NCI-H69 (cell line): ENCODE measurements around the gene TM9SF4.
A peak's percentile ranks its signal among the peaks of the same experiment; 100 is the strongest.

Source experiments
- DNase-seq: peaks from one replicate; lab custom pipeline; 2025; lab: John Stamatoyannopoulos, UW

TM9SF4 gene, protein sequence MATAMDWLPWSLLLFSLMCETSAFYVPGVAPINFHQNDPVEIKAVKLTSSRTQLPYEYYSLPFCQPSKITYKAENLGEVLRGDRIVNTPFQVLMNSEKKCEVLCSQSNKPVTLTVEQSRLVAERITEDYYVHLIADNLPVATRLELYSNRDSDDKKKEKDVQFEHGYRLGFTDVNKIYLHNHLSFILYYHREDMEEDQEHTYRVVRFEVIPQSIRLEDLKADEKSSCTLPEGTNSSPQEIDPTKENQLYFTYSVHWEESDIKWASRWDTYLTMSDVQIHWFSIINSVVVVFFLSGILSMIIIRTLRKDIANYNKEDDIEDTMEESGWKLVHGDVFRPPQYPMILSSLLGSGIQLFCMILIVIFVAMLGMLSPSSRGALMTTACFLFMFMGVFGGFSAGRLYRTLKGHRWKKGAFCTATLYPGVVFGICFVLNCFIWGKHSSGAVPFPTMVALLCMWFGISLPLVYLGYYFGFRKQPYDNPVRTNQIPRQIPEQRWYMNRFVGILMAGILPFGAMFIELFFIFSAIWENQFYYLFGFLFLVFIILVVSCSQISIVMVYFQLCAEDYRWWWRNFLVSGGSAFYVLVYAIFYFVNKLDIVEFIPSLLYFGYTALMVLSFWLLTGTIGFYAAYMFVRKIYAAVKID

DNA sequence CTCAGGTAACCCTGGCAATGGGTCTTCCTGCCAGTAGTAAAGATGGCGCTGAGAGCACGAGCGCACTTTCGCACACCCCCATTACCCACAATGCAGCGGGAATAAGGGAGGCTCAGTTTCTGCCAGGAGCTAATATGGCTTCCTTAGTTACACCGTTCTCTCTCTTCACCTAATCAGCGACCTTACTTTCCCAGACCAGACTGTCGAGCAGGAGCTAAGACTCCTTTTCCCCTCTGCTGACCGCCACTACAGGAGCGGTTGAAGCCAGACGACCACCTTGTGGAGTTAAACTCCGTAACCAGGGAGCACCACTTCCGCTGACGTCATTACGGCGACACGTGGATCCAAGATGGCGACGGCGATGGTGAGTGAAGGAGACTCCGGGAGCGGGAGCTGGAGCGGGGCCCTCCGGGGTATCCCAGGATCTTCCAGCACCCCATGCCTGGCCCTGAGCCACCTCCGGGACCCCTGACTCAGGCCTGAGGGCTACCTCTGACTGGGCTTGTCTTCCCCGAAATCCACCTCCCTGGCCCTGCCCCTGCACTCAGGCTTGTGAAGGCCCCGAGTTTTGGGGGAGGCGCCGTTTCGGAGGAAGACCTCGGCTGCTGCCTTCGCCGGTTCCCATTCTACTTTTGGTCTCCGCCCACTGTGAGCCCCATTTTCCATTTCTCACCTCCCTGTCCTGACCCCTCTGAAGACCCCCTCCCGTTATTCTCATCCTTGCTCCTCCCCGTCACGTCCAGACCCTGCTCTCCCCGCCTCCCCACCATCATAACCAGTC, at the start of gene TM9SF4:
Gene TM9SF4, plus strand, starts transcription at position 323 of the 781 bp plus-strand sequence. Its CDS starts 27 bp downstream, at position 350.
- DNase-seq: peak; percentile 98

DNA sequence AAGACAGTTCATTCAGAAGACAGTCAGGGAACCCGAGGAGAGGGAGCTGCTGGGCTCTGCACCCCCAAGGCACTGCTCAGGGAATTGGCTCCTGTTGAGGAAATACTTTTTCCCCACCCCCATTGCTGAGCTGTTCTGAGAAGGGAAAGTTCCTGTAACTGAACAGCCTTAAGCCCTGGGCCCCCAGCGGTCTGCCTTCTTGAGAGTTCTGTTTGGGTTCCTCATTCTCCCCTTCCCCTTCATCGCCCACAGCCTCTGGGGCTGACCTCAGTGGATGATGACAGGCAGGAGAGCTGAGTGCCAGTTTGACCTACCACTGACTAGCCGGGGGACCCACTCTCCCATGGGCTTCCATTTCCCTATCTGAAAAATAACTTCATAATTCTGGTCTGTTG, 46.7 kb upstream of the TM9SF4 start:
- no peak for DNase-seq

DNA sequence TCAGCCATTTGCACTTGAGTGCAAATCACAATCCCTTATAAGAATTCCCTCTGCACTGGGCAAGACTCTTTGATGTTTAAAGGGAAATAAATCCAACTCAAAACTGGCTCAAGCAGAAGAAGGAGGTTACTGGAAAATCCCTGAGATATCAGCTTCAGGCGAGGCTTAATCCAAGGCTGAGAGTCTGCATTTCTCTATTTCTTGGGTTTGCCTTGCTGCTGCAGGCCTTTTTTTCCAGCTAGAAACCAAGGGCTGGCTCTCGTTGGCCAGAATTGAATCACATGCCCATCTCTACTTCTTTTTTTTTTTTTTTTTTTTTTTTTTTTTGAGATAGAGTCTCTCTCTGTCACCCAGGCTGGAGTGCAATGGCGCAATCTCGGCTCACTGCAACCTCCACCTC, 45.8 kb upstream of the TM9SF4 start:
- no peak for DNase-seq

DNA sequence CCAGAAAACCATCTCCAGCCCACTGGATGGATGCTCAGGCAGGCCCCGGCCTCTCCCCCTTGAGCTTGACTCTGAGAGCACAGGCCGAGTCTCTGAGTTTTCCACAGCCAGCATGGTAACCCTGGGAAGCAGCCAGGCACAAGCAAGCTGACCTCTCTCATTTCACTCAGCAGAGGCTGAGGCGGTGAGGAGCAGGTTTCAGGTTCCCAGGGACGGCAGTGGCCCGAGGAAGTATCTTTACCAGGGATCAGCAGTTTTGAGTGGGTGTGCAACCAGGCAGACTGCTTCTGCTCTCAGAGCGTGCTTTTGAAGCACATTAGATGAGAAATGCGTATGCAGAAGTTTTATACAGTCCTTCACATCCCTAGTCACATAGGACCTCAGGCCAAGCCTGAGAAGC, 44.8 kb upstream of the TM9SF4 start:
- DNase-seq: no peak

DNA sequence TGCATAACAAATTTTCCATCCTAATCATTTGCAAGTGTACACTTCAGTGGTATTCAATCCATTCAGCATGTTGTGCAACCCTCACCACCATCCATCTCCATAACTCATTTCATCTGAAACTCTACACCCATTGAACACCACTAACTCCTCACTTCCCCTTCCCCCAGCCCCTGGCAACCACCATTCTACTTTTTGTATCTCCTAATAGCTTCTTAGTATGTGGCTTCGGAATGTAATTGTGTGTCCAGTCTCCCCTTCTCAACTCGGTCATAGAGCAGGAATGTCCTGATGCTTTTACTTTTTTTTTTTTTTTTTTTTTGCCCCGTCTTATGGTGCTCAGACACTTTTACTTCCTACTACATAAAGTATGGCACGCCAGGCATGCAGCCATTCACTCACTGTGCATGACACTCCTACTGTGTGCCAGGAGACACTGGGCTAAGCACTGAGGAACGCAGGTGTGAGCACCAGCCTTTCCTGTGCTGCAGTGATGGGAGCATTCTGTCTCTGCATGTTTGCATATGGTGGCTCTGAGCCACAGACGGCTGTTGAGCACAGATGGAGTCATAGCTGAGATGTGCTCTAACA, 42.2 kb upstream of the TM9SF4 start:
- peak; percentile 17 for DNase-seq

DNA sequence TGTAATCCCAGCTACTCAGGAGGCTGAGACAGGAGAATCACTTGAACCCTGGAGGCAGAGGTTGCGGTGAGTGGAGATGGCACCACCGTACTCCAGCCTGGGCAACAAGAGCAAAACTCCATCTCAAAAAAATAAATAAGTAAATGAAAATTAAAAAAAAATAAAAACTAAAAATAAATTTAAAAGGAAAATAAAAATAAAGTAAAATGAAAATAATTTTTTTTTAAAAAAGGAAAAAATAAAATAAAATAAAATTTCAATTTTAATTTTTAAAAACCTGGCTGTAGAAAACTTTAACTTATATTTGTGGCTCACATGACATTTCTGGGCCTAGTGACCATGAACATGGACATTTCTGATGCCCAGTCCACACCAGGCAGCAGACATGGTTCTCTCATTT, 41.3 kb upstream of the TM9SF4 start:
- DNase-seq: no peak

DNA sequence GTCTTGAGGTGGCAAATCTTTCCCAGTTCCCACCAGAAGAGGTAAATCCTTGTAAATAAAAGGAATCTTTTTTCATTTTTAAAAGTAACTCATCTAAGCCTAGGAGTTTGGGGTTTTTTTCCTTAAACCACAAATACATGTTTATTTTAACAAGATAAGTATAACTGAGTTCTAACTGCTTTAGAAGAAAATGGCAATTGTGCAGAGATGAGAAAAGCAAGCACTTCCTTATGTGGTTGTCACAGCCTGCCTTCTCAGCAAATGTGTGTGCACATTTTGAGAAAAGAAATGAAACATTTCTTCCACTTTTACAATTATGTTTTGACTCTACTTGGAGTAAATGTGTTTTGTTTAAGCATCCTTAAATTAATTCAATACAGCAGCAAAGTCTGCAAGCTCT, 39.8 kb upstream of the TM9SF4 start:
- DNase-seq: no peak

DNA sequence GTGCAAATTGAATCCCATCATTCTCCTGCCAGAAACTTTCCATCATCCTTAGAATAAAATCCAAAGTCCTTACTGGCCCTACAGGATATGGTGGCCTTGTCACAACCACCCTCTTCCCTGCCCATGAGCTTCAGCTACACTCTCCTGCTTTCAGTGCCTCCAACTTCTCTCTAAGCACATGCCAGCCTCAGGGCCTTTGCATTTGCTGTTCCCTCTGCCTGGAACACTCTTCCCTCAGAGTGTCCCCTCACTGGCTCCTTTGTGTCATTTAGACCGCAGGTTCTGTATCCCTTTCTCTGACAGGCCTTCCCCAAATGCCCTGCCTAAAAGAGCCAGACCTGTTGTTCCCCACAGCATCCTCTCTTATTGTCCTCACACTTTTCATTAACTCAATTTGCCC, 39.2 kb upstream of the TM9SF4 start:
- no peak for DNase-seq

DNA sequence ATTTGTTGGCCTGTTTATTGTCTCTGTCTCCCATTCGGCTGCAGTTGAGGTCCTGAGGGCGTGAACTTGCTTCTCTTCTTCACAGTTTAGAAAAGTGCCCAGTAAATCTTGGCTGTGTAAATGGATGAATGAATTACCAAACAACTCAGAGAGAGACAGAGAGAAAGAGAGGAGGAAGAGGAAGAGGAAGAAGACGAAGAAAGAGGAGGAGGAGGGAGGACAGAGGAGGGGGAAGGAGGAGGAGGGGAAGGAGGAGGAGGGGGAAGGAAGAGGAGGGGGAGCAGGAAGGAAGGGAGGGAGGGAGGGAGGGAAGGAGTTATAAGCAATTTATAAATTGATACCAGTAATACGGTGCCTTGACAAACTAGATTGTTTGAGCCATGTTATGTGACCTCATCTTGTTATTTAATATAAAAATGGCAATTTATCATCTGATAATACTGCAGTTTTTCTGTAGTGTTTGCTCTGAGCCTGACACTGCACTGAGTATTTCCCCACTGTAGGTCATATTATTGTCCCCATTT, 38.8 kb upstream of the TM9SF4 start:
- no peak for DNase-seq

DNA sequence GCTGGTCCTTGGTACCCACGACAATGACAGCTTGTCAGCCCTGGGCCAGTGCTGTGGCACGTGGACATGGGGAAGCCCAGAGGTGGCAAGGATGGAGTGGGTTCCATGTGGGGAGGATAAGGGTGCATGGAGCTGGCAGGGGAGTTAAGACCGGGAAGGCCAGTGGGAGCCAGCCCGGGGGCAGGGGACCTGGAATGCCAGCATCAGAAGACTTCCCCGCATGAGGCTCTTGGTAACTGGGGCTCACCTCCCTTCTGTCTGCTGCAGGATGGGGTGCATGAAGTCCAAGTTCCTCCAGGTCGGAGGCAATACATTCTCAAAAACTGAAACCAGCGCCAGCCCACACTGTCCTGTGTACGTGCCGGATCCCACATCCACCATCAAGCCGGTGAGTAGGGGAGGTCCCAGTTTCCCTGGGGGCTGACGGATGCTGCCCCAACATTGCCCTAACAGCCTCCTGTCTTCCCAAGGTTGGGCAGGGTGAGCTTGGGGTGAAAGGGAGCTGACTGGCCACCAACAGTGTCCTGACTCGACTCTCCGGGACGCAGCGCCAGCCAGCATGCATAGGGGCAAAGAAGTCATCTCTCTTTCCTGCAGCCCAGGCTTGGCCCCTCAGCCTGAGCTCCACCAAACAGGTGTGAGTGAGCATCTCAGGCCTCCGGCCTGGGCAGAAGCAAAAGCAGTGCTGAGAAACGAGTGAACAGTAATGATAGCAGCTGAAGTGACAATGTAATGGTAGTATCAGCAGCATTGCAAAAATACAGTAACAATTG, 37.9 kb upstream of the TM9SF4 start:
- DNase-seq: no peak

DNA sequence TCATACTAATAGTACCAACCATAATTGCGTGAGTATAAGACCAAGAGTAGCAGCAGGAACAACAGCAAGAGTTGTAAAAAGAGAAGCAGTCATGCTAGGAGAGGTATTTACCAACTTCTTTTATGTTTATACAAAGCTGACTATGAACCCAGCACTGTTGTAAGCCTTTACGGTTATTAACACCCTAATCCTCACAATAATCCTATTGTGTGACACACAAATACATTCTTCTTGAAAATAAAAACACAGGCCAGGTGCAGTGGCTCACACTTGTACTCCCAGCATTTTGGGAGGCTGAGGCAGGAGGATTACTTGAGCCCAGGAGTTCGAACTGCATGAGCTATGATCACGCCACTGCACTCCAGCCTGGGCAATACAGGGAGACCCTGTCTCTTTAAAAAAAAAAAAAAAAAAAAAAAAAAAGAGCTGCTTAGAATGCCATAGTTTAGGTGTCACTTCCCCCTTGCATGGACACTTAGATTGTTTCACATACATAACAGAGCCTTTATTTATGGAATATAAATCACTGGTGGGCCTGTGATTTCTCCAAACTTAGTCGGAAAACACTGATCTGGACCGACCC, 37.3 kb upstream of the TM9SF4 start:
- DNase-seq: no peak

DNA sequence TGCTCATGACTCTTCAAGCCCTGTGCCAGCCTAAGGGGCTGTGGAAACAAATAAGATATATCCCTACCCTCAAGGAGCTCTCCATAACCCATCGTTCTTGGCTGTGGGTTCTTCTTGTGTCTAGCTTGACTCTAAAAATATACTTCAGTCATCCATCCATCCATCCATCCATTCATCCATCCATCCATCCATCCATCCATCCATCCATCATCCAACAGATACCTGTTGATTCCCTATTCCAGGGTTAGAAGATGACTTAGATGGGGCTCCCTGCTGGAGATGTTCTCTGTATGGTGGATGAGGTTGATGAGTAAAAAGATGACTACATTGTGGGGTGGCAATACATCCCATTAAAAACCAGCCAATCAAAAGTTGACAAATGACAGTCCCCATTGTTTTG, 34.0 kb upstream of the TM9SF4 start:
- no peak for DNase-seq

DNA sequence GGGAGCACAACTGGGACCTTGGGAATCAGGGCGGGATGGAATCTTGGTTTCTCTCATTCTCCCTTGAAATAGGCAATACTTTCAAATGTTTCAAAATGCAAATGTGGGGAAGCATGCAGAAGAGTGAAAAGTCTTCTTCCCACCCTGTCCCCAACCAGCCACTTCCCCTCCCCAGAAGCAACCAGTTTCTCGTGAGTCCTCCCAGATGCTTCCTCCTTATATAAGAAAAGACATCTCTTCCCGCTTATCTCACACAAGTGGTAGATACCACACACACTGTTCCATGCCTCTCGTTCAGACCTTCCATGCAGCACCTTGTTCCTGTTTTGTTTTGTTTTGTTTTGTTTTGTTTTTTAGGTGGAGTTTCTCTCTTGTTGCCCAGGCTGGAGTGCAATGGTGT, 32.3 kb upstream of the TM9SF4 start:
- DNase-seq: no peak

DNA sequence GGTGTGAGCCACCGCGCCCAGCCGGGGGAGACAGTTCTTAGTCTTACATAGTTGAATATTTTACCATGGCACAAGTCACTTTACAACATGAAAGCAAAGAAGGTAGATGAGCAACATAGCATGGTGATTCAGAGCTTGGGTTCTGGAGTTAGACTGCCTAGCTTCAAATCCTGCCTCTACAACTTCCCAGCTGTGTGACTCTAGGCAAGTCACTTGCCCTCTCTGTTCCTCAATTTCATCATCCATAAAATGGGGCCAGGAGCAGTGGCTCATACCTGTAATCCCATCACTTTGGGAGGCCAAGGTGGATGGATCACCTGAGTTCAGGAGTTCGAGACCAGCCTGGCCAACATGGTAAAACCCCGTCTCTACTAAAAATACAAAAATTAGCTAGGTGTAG, 31.2 kb upstream of the TM9SF4 start:
- DNase-seq: no peak

DNA sequence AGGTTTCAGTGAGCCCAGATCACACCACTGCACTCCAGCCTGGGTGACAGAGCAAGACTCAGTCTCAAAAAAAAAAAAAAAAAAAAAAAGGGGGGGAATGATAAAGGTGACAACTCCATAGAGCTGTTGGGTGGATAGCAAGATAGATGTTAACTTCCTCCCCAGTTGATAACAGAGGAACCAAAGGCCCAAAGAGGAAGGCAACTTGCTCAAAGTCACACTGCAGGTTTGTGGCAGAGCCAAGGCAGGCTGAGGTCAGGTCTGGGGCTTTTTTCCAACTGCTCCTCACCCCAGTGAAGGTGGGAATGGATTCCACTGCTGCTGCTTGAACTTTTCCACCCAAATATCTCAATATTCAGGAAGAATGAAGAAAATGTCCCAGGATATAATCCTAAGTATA, 30.7 kb upstream of the TM9SF4 start:
- DNase-seq: no peak

DNA sequence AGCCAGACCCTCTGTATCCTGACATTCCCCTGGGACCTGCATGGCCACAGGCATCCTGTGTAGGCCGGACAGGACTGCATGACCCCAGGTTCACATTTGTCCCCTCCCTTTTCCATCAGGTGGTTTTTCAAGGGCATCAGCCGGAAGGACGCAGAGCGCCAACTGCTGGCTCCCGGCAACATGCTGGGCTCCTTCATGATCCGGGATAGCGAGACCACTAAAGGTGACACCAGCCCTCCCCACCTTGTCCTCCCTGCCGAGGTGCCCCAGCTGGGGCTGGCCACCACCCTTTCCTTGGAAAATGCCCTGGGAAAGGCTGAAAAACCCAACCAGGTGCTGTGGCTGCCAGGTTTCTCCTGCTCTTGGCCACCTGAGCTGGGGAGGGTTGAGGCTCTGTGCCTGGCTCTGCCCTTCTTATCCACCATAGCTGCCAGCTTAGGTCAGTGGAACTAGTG, 29.8 kb upstream of the TM9SF4 start:
- DNase-seq: no peak

DNA sequence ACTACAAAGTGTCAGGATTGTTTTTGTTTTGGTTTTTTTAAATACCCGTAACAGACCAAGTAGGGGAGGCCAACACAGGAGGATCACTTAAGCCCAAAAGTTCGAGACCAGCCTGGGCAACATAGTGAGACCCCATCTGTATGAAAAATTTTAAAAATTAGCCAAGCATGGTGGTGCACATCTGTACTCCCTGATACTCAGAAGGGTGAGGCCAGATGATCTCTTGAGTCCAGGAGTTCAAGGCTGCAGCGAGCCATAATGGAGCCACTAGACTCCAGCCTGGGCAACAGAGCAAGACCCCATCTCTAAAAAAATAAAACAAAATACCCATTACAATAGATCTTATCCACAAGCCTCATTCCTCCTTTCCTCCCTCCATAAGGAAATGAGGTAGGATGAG, 28.7 kb upstream of the TM9SF4 start:
- DNase-seq: no peak

DNA sequence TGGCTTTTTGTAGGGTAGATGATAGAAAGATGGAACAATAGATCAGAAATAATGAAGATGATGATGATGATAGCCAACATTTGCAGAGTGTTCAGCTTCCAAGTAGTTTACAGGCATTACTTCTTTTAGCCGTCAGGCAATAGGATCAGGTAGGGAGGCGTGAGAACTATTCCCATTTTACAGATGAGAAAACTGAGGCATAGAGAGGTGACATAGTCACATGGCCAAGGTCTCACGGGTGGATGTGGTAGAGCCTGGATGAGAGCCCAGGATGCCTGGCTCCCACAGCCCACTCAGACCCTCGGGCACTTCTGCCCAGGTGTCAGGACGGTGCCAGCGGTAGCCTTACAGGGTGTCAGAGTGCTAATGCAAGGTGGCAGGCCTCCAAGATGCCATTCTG, 26.0 kb upstream of the TM9SF4 start:
- no peak for DNase-seq

DNA sequence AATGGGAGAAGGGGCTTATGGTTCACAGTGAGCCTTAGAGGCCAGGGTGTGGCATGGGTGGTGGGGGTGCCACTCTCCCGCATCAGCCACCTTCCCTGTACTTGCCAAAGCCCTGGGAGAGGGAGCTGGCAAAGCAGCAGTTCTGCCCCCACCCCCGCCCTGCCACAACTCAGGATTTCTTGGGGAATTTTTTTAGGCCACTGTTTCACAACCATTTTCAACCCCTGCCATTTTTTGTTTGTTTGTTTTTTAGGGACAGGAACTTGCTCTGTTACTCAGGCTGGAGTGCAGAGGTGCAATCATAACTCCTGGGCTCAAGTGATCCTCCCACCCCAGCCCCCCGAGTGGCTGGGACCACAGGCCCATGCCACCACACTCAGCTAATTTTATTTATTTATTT, 22.4 kb upstream of the TM9SF4 start:
- no peak for DNase-seq

DNA sequence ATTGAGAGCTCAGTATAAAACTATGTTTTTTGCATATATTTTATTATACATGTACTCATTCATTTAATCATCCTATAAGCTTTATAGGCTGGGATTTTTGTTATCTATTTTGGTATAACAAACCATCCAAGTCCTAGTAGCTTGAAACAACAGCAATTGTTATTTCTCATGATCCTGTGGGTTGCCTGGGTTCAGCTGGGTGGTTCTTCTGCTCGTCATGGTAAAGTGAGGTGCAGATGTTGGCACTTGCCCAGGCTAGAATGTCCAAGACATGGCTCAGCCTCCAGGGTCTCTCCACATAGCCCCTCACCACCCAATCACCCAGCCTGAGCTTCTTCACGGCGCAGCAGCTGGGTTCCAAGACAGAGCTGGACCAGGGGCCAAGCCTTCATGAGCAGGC, 20.8 kb upstream of the TM9SF4 start:
- no peak for DNase-seq
